OCI-M1 (cell line): ENCODE data around the gene DNMT3B.
"Not testable (repeated sequence)": the region's sequence is repeated elsewhere in the genome, so short reads cannot be mapped to it uniquely, and the experiment has no call there.

Experiments used
- DNase-seq: peaks from one replicate; lab custom pipeline; 2025; lab: John Stamatoyannopoulos, UW

Gene DNMT3B

DNA sequence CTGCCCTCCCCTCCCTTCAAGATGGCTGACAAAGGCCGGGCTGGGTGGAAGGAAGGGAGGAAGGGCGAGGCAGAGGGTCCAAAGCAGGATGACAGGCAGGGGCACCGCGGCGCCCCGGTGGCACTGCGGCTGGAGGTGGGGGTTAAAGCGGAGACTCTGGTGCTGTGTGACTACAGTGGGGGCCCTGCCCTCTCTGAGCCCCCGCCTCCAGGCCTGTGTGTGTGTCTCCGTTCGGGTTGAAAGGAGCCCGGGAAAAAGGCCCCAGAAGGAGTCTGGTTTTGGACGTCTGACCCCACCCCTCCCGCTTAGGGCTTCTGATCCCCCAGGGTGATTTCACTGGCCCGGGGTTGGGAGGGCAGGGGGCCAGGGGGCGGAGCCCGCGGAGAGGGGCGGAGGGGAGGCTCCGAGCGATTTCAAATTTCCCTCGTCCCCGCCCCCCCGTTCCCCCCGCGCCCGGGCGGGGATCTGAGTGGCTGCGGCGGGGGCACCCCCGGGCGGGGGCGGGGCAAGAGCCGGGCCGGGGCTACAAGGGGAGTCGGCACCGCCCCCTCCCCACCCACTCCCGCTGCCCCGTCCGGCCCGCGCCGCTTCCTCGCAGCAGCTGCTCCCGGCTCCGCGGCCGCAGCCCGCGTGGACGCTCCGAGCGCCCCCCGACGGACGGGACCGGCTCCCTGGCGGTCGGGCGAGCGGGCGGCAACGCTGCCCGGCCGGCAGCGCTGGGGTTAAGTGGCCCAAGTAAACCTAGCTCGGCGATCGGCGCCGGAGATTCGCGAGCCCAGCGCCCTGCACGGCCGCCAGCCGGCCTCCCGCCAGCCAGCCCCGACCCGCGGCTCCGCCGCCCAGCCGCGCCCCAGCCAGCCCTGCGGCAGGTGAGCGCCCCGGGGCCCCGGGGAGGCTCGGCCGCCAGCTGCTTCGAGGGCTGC is at the start of gene DNMT3B:
TSS of gene DNMT3B (plus strand) at position 555 of the 923 bp plus-strand sequence. CDS start 17,939 bp downstream, outside the sequence.
- DNase-seq, result peak; percentile 89

DNA sequence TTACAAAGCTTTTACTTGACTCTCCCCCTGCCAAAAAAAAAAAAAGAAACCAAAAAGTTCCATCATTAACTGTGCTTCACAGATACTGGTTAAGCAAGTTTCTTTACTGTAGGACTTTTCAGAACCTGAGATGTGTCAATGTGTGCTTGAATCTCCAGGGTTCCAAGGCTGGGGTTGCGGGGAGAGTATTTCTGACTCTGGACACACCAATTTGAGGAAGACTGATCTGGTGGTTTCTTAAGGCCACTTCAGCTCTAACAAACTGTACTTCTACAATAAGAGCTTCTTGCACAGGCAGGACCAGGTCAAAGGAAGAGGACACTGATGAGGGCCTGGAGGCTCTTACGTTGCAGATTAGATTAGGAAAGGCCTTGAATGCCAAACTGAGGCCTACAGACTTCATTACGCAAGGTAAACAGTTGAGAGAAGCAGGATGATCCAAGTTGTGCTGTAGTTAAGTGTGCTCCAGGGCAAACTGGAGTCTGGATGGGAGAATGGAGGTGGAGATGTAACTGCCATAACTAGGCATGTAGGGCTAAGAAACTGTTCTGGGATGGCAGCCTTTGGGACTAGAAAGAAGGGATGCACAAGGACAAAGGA is 43.3 kb upstream of the DNMT3B start:
- DNase-seq, result no peak

DNA sequence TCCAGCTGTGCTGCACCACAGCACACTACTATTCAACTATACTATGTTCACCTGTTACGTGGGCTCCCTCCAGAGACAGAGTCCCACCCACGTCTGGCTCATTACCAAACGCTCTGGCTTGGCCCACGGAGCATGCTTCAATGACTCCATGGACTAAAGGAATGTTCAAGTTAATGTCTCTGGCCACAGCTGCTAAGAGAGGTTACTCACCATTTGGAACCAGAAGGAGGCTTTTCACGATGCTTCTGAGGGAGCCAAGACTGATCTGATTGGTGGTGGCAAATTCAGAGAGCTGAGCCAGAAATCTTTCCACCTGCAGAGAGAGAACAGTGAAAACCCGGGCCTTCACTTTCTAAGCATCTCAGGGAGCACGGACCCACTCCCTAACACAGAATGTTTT is 34.5 kb upstream of the DNMT3B start:
- no peak for DNase-seq

DNA sequence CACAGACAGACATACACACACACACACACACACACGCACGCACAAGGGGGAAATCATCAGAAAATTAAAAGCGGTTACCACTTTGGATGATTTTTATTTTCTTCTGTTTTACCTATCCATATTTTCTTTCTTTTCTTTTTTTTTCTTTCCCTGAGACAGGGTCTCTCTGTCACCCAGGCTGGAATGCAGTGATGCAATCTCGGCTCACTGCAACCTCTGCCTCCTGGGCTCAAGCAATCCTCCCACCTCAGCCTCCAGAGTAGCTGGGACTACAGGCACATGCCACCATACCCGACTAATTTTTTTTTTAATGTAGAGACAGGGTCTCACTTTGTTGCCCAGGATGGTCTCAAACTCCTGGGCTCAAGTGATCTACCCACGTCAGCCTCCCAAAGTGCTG is 33.8 kb upstream of the DNMT3B start:
- not testable (repeated sequence) for DNase-seq

DNA sequence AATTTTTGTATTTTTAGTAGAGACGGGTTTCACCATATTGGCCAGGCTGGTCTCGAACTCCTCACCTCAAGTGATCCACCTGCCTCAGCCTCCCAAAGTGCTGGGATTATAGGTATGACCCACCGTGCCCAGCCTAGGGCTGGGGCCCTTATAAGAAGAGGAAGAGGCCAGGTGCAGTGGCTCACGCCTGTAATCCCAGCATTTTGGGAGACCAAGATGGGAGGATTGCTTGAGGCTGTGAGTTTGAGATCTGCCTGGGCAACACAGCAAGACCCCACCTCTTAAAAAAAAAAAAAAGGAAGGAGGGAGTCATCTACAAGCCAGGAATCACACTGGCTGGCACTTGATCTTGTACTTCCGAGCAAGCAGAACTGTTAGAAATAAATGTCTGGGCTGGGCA is 32.9 kb upstream of the DNMT3B start:
- DNase-seq, result not testable (repeated sequence)

DNA sequence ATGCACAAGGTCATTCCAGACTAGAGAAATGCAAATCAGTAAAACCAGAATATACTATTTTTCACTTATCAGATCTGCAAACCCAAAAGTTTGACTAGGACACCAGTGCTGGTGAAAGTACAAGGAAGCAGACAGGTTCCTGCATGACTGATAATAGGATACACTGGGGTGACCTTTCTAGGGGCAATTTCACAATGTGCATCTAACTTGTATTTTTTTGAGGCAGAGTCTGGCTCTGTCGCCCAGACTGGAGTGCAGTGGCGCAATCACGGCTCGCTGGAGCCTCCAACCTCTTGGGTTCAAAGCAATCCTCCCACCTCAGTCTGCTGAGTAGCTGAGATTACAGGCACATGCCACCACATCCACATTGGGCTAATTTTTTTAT is 30.3 kb upstream of the DNMT3B start:
- DNase-seq, result peak; percentile 63

DNA sequence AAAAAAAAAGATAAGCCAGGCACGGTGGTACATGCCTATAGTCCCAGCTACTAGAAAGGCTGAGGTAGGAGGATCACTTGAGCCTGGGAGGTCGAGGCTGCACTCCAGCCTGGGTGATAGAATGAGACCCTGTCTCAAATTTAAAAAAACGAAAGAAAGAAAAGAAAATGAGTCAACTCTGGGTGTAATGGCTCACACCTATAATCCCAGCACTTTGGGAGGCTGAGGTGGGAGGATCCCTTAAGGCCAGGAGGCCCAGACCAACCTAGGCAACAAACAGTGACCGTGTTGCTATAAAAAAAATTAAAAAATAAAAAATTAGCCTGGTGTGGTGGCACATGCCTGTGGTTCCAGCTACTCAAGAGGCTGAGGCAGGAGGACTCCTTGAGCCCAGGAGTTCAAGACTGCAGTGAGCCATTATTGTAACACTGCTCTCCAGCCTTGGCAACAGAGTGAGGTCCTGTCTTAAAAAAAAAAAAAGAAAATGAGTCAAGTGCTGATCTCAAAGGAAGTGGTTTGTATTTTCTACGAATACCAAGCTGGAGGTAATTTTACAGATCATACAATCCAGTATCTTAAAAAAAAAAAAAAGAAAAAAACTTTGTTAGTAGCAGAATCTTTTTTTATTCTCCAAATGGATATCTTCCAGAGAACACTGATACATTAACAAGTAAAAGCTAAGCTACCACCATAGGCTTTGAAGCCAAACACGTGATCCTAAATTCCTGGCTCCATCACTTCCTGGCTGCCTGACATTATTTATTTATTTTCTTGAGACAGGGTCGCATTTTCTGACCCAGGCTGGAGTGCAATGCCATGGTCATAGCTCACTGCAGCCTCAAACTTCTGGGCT is 24.6 kb upstream of the DNMT3B start:
- no peak for DNase-seq

DNA sequence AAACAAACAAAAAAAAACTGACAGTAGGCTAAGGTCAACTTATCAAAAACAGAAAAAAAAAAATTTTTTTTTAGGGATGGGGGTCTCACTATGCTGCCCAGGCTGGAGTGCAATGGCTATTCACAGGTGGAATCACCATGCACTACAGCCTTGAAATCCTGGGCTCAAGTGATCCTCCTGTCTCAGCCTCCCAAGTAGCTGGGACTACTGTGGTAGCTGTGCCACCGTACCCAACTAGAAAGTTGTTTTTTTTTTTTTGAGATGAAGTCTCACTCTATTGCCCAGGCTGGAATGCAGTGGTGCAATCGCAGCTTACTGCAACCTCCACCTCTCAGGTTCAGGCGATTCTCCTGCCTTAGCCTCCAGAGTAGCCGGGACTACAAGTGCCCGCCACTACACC is 21.0 kb upstream of the DNMT3B start:
- no peak for DNase-seq

DNA sequence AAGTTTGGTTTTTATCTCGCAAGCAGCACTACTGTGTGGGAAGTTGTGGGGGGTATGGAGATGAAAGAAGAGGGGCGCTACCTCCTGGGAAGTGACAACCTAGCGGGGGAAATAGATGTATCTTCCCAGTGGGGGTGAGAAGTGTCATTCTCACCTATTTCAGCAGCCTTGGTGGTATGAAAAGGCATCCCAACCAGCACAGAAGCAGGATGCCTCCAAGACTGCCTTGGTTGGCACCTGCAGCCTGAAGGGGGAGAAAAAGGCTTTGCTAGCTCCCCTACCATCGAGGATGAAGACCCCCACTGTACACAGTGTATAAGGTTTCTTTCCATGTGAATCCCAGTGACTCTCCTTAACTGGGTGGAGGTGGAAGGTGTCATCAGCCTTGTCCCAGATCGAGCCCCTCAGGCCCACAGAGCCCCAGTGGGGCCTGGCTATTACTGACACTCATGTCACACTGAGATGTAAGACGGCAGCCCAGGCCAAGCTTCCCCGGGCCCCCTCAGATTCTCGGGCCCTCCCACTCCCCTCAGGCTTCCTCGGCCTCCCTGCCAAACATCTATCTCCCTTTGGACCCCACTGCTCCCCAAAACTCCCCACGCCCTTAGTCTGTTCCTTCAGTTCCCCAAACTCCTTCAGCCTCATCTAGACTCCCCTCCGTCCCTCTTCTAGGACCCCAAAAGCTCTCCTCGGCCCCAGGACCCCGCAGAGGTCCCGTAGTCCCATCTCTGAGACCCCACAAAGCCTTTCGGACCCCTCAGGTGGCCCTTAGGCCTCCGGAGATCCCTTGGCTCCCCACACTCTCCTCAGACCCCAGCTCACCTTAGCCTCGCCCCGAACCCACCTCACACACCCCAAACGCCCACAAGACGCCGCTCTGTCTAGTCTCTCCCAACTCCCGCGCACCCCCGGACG is 19.6 kb upstream of the DNMT3B start:
- peak; percentile 21 for DNase-seq

DNA sequence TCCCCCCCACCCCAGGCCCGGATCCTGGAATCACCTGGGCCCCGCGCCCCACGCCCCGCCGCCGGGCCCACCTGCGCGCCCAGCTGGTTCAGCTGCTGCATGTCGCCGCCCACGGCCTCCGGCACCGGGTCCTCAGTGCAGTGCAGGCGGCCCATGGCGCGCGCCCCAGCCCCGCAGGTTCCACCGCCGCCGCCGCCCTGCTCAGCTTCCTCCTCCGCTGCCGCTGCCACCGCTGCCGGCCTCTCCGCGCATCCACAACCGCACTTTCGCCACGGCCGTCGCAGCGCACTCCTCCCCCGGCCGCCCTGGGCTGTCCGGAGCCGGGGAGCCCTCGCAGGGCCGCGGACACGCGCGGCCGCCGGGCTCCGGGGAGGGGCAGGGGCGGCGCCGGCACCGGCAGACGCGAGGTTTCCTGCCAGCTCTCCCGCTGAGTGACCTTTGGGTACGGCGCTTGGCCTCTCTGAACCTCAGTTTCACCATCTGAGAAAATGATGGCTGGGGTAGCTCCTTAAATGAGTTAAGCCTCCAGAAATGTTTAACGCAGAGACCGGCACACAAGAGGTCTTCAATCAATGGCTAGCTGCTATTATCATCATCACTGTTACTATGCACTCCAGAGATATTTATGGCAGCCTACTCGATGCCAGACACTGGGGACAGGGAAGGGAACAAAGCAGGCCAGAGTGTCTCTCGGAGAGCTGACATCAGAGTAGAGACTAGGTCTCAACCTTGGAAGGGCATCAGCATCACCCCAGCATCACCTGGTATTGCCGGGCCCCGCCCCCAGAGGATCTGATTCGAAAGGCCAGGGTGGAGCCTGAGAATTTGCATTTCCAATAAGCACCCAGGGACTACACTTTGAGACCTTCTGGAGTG is 18.7 kb upstream of the DNMT3B start, which contains the start of gene COMMD7:
TSS of gene COMMD7 (minus strand) at position 231 of the 876 bp plus-strand sequence. CDS start at position 155, 76 bp downstream.
- peak; percentile 62 for DNase-seq

DNA sequence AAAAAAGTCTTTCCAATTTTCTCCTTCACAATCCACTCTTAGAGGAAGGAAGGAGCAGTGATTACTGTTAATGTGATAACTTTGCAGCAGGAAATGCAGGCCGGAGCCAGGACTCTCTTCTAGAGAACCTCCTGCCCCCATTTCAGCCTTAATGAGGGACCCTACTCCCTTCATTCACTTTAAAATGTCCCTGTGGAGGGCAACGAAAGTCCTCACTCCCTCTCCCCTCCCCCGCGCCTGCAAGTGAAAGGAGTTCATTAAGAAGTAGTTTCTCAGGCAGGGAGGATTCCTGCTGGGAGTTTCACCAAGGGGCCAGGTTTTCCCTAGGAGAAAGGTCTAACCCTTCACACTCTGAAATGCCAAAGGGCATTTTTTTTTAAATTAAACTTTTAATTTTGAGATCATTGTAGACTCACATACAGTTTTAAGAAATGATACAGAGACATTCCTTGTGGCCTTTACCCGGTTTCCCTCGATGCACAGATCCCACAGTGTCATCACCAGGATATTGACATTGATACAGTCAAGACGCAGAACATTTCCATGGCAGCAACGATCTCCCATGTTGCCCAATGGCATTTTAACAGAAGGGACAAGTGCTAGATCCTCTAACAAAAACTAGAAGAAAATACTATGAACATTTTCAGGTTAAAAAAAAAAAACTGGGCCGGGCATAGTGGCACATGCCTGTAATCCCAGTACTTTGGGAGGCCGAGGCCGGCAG is 12.1 kb upstream of the DNMT3B start:
- DNase-seq, result peak; percentile 24

DNA sequence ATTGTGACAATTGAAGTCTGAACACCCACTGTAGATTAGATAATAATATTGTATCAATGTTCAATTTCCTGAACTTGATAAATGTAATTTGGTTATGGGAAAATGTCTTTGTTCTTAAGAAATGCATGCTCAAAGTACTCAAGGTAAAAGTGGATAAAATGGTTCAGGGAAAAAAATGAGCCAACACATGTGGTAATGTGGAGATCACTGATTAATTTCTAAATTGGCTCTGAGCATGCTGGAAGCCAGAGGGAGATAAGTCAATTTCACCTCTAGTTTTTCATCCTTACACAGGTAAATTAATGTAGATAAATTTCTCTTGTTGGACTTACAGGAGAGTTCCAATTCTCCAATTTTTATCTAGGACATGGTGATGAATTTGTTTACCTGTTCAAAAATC is 10.9 kb upstream of the DNMT3B start:
- DNase-seq, result peak; percentile 57

DNA sequence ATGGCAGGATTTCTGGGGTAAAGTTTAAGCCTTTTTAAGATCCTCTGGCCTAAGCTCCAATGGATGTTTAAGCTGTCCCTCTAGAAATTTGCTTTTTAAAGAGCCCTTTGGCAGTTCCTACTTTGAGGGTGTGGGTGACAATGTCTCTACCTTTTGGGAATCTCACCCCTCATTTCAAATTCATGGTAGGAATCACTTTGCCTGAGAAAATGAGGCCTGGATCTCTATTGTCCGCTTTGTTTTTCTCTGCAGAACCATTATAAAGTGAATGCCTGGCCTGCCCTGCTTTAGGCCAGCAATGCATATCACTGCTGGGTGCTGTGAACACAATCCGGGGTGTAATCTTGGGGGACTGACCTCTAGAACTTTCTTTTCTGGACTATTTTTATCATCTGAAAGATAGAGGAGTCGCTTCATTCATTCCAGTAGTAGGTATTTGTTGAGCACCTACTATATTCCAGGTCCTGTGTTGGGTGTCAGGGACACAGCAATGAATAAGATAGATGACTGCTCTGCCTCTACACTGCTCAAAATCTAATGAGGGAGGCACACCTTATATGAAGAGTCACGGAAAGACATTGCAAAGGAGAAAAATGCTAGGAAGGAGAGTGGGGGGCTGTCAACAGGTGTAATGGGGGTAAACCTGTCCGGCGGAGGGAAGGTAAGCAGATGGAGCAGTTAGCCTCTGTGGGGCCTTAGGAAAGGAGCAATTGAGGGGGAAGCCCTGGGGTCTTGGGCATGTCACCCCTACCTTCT is 10.3 kb upstream of the DNMT3B start:
- DNase-seq, result peak; percentile 45

DNA sequence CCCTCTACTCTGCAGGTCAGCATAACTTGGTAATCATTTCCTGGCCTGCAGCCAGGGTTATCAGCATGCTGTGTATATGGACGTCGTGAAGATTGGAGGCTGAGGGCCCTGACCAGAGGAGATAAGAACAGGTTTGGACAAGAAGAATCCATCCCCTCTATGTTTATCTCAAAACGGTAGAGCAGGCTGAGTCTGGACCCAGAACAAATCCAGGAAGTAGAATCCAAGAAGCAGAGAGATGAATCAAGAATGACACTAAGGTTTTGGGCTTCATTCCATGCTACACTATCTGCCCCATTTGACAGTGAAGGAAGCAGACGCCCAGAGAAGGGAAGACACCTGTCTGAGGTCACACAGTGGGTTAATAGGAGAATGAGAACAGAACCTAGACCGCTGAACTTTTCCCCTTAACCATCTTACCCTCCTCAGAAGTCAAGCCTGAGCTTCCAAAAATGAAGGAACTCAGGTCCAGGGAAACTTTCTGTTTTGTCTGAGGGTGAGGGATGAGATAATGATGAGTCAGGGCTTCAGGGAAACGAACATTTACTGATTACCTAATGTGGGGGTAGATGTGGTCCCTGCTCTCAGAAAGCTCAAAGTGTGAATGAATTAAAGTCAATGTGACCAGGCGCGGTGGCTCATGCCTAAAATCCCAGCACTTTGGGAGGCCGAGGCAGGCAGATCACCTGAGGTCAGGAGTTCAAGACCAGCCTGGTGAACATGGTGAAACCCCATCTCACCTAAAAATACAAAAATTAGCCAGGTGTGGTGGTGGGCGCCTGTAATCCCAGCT is 9.5 kb upstream of the DNMT3B start:
- DNase-seq, result peak; percentile 96

DNA sequence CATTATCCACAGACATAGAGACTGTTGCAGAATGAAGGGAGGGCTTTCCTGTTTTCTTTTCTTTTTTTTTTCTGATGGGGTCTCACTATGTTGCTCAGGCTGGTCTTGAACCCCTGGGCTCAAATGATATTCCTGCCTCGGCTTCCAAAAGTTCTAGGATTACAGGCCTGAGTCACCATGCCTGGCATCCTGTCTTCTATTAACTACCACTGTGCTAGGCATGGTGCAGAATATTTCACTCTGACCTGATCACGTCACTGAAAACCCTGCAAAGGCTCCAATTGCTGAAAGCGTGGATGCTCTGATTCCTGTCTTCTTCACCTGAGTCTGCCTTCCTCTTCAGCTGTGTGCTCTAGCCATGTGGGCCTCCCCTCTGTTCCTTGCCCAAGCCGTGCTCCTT is 8.5 kb upstream of the DNMT3B start:
- no peak for DNase-seq

DNA sequence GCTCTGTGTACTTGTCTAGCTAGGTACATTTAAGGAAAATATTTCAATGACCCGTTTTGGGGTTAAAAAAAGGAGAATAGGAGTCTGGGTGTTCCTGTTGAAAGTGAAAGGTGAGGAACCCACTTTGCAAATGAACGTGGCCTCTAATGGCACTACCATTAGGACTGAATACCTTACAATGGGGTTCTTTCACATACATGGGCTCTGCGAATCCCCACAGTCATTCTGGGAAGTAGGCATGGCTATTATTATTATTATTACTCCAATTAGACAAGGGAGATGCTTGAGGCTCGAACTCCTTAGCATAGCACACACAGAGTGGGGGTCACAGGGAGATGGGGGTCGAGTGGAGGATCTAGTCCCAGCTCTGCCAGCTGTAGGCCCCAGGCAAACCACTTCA is 6.0 kb upstream of the DNMT3B start:
- no peak for DNase-seq

DNA sequence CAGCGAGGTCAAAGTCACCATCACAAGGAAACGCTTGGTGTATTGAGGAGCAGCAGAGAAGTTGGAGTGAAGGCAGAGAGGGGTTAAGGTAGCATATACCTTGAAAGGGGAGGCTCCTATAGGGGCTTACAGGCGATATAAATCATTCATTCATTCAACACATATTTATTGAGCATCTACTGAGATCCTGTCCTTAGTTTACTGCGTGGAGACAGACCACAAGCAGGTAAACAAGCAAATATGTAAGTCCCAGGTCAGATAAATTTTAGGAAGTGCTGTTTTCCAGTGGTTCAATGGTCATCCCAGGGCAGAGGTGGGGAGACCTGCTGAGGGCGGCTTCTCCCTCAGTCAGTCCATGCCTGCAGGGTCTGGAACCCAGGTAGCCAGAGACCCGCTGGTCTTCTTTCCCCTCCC is 761 bp upstream of the DNMT3B start:
- DNase-seq, result no peak

DNA sequence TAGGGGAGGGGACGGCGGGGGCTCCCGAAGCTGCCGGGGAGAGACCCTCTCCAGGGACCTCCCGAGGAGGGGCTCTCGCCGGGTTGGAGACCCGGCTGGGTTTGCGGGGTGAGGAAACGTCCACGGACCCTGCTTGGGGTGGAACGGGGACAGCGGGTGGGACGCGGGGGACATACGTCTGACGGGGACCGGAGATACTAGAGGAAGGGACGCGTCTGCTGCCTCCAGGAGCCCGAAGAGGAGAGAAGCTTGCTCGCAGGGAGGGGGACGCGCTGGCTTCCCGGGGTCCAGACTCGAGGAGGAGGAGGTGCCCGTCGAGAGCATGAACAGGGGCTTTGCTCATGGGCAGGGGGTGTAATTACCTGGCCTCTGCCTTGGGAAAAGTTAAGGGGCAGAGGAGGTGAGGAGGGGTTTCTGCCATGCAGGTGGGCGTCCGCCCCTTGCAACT is 593 bp downstream of the DNMT3B start:
- DNase-seq, result peak; percentile 42
